CD4-positive, alpha-beta T cell (primary cell): ENCODE results near the gene PCGF3. TPM values are rescaled to one million over a fixed set of nuclear protein-coding genes. Genes with fewer than 3 reads are reported as not detected.

ENCODE experiments used
- ATAC-seq: fragments of 200-7000 bp; cut with Tn5 transposase; one replicate; pipeline ENCODE4 v1.10.0; 2022; ENCODE audit warnings: mild to moderate bottlenecking; ENCODE audit not compliant: poor library complexity
- CTCF ChIA-PET: fragments of 350-600 bp; sonication (Branson Sonifier 250); formaldehyde crosslinking; loops from one replicate; lab custom pipeline; 2021; ENCODE audit warnings: antibody characterized with exemption, inconsistent platforms; lab: Charles Lee
- POLR2A ChIA-PET: fragments of 350-600 bp; sonication (Branson Sonifier 250); formaldehyde crosslinking; loops from one replicate; lab custom pipeline; 2021; ENCODE audit warnings: antibody characterized with exemption, inconsistent platforms; lab: Charles Lee
- DNase-seq, 14 experiments: peaks; one replicate each; pipeline ENCODE4 v3.0.0-alpha.2; 2013 to 2020; ENCODE audit warnings: mixed read lengths in 2 of 14
- H3K27ac ChIP-seq, 2 donors: one replicate each; pipeline versions ENCODE4 v1.5.1 to v1.7.0; 2013; ENCODE audit warnings: low read length in 2 of 2, low read depth in 1 of 2, mild to moderate bottlenecking in 1 of 2
- H3K27me3 ChIP-seq, 2 experiments: 1 replicate in 1 of 2; 2 replicates in 1 of 2; pipeline versions ENCODE4 v1.6.1 to v1.7.0; 2013; ENCODE audit warnings: low read length in 2 of 2, control low read depth in 1 of 2, mild to moderate bottlenecking in 1 of 2, moderate library complexity in 1 of 2; ENCODE audit not compliant: insufficient read depth in 2 of 2, control insufficient read depth in 1 of 2
- H3K36me3 ChIP-seq: one replicate; pipeline ENCODE4 v1.6.1; 2013; ENCODE audit warnings: low read length, control low read depth; ENCODE audit not compliant: insufficient read depth
- H3K4me1 ChIP-seq: one replicate; pipeline ENCODE4 v1.6.1; 2013; ENCODE audit warnings: low read length, control low read depth; ENCODE audit not compliant: insufficient read depth
- H3K4me3 ChIP-seq: one replicate; pipeline ENCODE4 v1.5.1; 2013; ENCODE audit warnings: mild to moderate bottlenecking, low read length, moderate library complexity
- H3K9me3 ChIP-seq, 2 experiments: 1 replicate in 1 of 2; 2 replicates in 1 of 2; pipeline versions ENCODE4 v1.6.1 to v1.7.0; 2013; ENCODE audit warnings: low read length in 2 of 2, mild to moderate bottlenecking in 2 of 2, control low read depth in 1 of 2, moderate library complexity in 1 of 2; ENCODE audit not compliant: control insufficient read depth in 1 of 2, insufficient read depth in 1 of 2
- H3K27ac Mint-ChIP-seq: one replicate; pipeline ENCODE4 v1.8.0; 2020; ENCODE audit warnings: mixed read lengths
- H3K27me3 Mint-ChIP-seq: one replicate; pipeline ENCODE4 v1.8.0; 2021; ENCODE audit warnings: mixed read lengths
- H3K36me3 Mint-ChIP-seq: one replicate; pipeline ENCODE4 v1.8.0; 2021; ENCODE audit warnings: low read depth, mixed read lengths
- H3K4me1 Mint-ChIP-seq: one replicate; pipeline ENCODE4 v1.8.0; 2021; ENCODE audit warnings: low read depth, mixed read lengths
- H3K4me3 Mint-ChIP-seq: one replicate; pipeline ENCODE4 v1.8.0; 2020; ENCODE audit warnings: mild to moderate bottlenecking, mixed read lengths
- H3K9me3 Mint-ChIP-seq: one replicate; pipeline ENCODE4 v1.8.0; 2020; ENCODE audit warnings: mixed read lengths
- intact Hi-C, 2 experiments: fragments of 100-400 bp; cut with DNase I in 1 of 2; cut with micrococcal nuclease in 1 of 2; formaldehyde crosslinking; loops; one replicate each; pipeline versions ENCODE4 v1.15.1 to v1.9.0; 2023 to 2025; cut with DNase I, micrococcal nuclease
- total RNA-seq, 174 experiments: library from RNA in 2 of 174; stranded (reverse) in 2 of 174; gene quantifications; one replicate each; pipeline ENCODE4 v1.2.3 and lab custom pipeline; 2021 to 2026
- TF ChIP-seq, protein P1 (sequence below): fragments of 200-600 bp; IDR thresholded peaks from one replicate; pipeline ENCODE4 v1.8.0; 2022; ENCODE audit warnings: antibody characterized with exemption, mild to moderate bottlenecking

Gene PCGF3
- total RNA-seq, 2 experiments from 2014 or later: 45.1 to 48.6 TPM

DNA sequence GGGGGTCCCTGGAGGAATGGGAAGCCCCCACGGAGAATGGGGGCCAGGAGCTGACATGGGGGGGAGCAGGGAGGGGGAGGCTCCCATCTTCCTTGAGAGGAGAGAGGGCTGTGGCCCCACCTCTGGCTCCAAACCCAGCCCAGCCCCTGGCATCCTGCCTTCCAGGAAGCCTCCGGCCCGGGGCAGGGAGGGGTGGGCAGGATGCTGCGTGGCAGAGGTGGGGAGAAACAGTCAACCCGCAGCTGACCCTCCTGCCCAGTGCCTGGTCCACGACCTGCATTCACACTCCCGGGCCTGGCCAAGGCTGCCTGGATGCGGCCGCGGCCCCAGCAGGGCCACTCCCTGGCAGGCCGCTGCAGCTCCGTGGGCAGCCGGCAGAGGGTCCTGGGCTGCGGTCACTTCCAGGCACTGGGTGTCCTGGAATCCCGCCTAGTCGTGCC lies 81.2 kb downstream of the PCGF3 start:
- TF ChIP-seq, protein P1, sequence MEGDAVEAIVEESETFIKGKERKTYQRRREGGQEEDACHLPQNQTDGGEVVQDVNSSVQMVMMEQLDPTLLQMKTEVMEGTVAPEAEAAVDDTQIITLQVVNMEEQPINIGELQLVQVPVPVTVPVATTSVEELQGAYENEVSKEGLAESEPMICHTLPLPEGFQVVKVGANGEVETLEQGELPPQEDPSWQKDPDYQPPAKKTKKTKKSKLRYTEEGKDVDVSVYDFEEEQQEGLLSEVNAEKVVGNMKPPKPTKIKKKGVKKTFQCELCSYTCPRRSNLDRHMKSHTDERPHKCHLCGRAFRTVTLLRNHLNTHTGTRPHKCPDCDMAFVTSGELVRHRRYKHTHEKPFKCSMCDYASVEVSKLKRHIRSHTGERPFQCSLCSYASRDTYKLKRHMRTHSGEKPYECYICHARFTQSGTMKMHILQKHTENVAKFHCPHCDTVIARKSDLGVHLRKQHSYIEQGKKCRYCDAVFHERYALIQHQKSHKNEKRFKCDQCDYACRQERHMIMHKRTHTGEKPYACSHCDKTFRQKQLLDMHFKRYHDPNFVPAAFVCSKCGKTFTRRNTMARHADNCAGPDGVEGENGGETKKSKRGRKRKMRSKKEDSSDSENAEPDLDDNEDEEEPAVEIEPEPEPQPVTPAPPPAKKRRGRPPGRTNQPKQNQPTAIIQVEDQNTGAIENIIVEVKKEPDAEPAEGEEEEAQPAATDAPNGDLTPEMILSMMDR: no peak
- H3K27ac Mint-ChIP-seq: no peak overlapping the region
- ATAC-seq (no peak), DNase-seq (peak in 1 of 14 experiments; percentile 32)
- ChIA-PET POLR2A (no interaction called here), CTCF (interaction anchor here (0.6 kb wide), 1 partner anchor 13 kb away, joined by 3 read pairs; no protein-coding TSS in a partner anchor)
- H3K9me3 Mint-ChIP-seq: no peaks in the 10 kb centered on the region
- Histone ChIP-seq H3K4me3 (no peak overlapping the region), H3K27ac (no peak overlapping the region), H3K27me3 (peaks cover 31 to 47% of the 10 kb centered on the region in 2 experiments), H3K4me1 (peaks cover 45% of the 10 kb centered on the region), H3K9me3 (peaks cover 0 to 23% of the 10 kb centered on the region in 2 experiments), H3K36me3 (no peaks in the 10 kb centered on the region)
- no peak overlapping the region for H3K4me3 Mint-ChIP-seq
- H3K36me3 Mint-ChIP-seq: peaks cover 5% of the 10 kb centered on the region
- H3K4me1 Mint-ChIP-seq: peaks cover 26% of the 10 kb centered on the region
- peaks cover 38% of the 10 kb centered on the region for H3K27me3 Mint-ChIP-seq
- intact Hi-C loops: loop anchor here in 1 of 2 experiments (10.0 kb wide), 1 partner anchor 798 kb away; no protein-coding TSS in a partner anchor

GRCh38 chr4:787561-787981 lies 81.9 kb downstream of the PCGF3 start:
- no peak for ATAC-seq
- intact Hi-C loops: loop anchor here in 1 of 2 experiments (10.0 kb wide), 1 partner anchor 797 kb away; no protein-coding TSS in a partner anchor

GRCh38 chr4:788006-788635 lies 82.5 kb downstream of the PCGF3 start:
- TF ChIP-seq, protein P1: no peak
- peak in 1 of 14 experiments; percentile 16 for DNase-seq
- no peak overlapping the region for H3K4me3 Mint-ChIP-seq
- ATAC-seq: no peak
- H3K9me3 Mint-ChIP-seq: no peaks in the 10 kb centered on the region
- H3K4me1 Mint-ChIP-seq: peaks cover 26% of the 10 kb centered on the region
- no peak overlapping the region for H3K4me3 ChIP-seq
- H3K36me3 ChIP-seq: no peaks in the 10 kb centered on the region
- H3K4me1 ChIP-seq: peaks cover 50% of the 10 kb centered on the region
- H3K27me3 ChIP-seq: peaks cover 35 to 52% of the 10 kb centered on the region in 2 experiments
- H3K27ac ChIP-seq: no peak overlapping the region
- H3K36me3 Mint-ChIP-seq: no peaks in the 10 kb centered on the region
- ChIA-PET POLR2A (no interaction called here), CTCF (no interaction called here)
- H3K27ac Mint-ChIP-seq: no peak overlapping the region
- peaks cover 46% of the 10 kb centered on the region for H3K27me3 Mint-ChIP-seq
- peaks cover 0 to 24% of the 10 kb centered on the region in 2 experiments for H3K9me3 ChIP-seq
- intact Hi-C loops: loop anchor here in 1 of 2 experiments (10.0 kb wide), 1 partner anchor 797 kb away; no protein-coding TSS in a partner anchor

More at GRCh38 chr4:787561-787981, 81.9 kb downstream of the PCGF3 start:
- Mint-ChIP-seq H3K27me3 (peaks cover 40% of the 10 kb centered on the region), H3K36me3 (no peaks in the 10 kb centered on the region), H3K4me3 (no peak overlapping the region), H3K4me1 (peaks cover 21% of the 10 kb centered on the region), H3K27ac (no peak overlapping the region), H3K9me3 (no peaks in the 10 kb centered on the region)
- ChIA-PET CTCF (interaction anchor here (0.6 kb wide), 1 partner anchor 13 kb away, joined by 3 read pairs; no protein-coding TSS in a partner anchor), POLR2A (no interaction called here)
- DNase-seq: peak in 1 of 14 experiments; percentile 16
- Histone ChIP-seq H3K4me1 (peaks cover 46% of the 10 kb centered on the region), H3K36me3 (no peaks in the 10 kb centered on the region), H3K9me3 (peaks cover 0 to 24% of the 10 kb centered on the region in 2 experiments), H3K27me3 (peaks cover 33 to 47% of the 10 kb centered on the region in 2 experiments), H3K27ac (no peak overlapping the region), H3K4me3 (no peak overlapping the region)
- TF ChIP-seq, protein P1: no peak
